ENCODE data around the gene BMPR1B.

- TF ChIP-seq POLR2AphosphoS5 (IDR thresholded peaks at IDR 0.05; ENCODE audit: low read depth, low read length), result no peak
- TF ChIP-seq POLR2A (IDR thresholded peaks at IDR 0.05; ENCODE audit: low read depth, low read length), result no peak
These were observed 90.6 kb downstream of the BMPR1B start for GRCh38 chr4:94848326-94848725.

Measured in GM12892 (cell line).